ENCODE data around the gene TJP1. TPM values are rescaled to one million over a fixed set of nuclear protein-coding genes. Genes with fewer than 3 reads are reported as not detected.

TJP1 gene
- polyA plus RNA-seq, 1 donor (not counting 4 experiments of a cell fraction or from before 2014, with no cell fraction given): 54.7 TPM

DNA sequence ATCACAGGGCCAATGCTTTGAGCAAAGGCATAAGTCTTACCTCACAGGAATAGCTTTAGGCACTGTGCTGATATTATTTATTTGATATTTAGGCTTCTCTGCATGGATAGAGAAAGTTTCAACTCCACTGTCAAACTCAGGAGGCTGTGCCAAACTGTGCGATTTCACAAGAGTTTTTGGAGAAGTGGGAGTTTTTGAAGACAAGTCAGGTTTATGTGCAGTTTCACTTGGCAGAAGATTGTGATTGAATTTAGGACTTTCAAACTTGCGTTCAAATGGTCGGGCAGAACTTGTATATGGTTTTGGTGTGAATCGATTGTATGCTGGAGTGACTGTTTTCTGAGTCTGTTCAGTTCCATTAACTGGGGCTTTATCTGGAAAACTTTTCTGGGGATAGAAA is 113.7 kb downstream of the TJP1 start:
- Histone ChIP-seq H3K36me3 (ENCODE audit: control insufficient read depth in 2 of 2, extremely low read depth in 1 of 2, insufficient read depth in 2 of 2, low read length in 2 of 2) (peaks cover 41 to 42% of the 10 kb centered on the region in 2 experiments), H3K4me3 (ENCODE audit: control insufficient read depth in 2 of 3, extremely low read depth in 1 of 3, insufficient read depth in 2 of 3, low read depth in 1 of 3, low read length in 3 of 3) (no peak overlapping the region), H3K27me3 (ENCODE audit: control insufficient read depth, extremely low read depth, insufficient read depth, low read length) (no peaks in the 10 kb centered on the region), H3K4me2 (ENCODE audit: control insufficient read depth, extremely low read depth, insufficient read depth, low read depth, low read length) (no peak overlapping the region), H2AFZ (ENCODE audit: control insufficient read depth, low read length) (no peak overlapping the region), H3K9ac (ENCODE audit: control insufficient read depth, extremely low read depth, insufficient read depth, low read length) (no peak overlapping the region), H3K27ac (ENCODE audit: control insufficient read depth, insufficient read depth, low read length) (no peak overlapping the region), H3K9me3 (ENCODE audit: control insufficient read depth, low read depth, low read length) (no peaks in the 10 kb centered on the region), H3K79me2 (ENCODE audit: control insufficient read depth, insufficient read depth, low read length) (no peaks in the 10 kb centered on the region), H3K4me1 (ENCODE audit: control insufficient read depth, extremely low read depth, insufficient read depth, low read length) (no peaks in the 10 kb centered on the region), H4K20me1 (ENCODE audit: control insufficient read depth, extremely low read depth, insufficient read depth, low read length) (no peaks in the 10 kb centered on the region), H3K9me1 (ENCODE audit: control insufficient read depth, extremely low read depth, insufficient read depth, low read length) (no peaks in the 10 kb centered on the region)
- no peak for FAIRE-seq
- DNase-seq (ENCODE audit: low read depth, low spot score): no peak
- no peak for TF ChIP-seq EZH2 (IDR thresholded peaks at IDR 0.05; ENCODE audit: low read length)
- dilution Hi-C loops (cut with MboI; ENCODE audit: extremely low pct_ligation_motif_present, low sequenced_read_pairs): no loop called here

DNA sequence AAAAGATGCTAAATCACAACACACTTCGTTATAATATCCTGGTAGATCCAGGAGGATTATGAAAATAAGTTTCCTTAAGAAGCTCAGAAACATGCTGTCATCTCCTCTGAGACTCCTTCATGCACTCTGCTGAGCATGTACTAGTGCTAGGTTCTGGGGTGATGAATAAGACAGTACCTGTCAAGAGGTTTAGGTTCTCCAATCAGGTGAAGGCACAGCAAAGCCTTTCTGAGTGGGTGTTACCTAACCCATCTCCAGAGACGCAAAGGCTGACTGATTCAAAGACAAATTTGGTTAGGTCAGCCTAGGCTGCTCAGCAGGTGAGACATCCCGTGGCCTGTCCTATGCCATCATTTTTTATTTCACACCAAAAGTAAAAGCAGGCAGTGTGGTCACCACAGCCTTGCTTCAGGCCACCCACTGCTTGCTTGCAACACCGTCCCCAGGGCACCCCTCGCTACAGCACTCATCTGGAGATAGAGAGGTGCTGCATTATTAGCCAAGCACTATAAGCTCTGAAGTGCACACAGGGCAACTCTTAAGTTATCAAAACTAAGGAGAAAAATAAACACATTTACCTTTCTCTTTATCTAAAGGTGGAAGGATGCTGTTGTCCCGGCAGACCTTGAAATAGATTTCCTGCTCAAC is 117.2 kb downstream of the TJP1 start:
- no peak for FAIRE-seq
- peaks cover 38 to 43% of the 10 kb centered on the region in 2 experiments for H3K36me3 ChIP-seq (ENCODE audit: control insufficient read depth in 2 of 2, extremely low read depth in 1 of 2, insufficient read depth in 2 of 2, low read length in 2 of 2)
- no peaks in the 10 kb centered on the region for H3K9me3 ChIP-seq (ENCODE audit: control insufficient read depth, low read depth, low read length)
- H3K4me1 ChIP-seq (ENCODE audit: control insufficient read depth, extremely low read depth, insufficient read depth, low read length): no peaks in the 10 kb centered on the region
- H3K9ac ChIP-seq (ENCODE audit: control insufficient read depth, extremely low read depth, insufficient read depth, low read length): no peak overlapping the region
- DNase-seq (ENCODE audit: low read depth, low spot score): no peak
- no peak overlapping the region for H3K27ac ChIP-seq (ENCODE audit: control insufficient read depth, insufficient read depth, low read length)
- H4K20me1 ChIP-seq (ENCODE audit: control insufficient read depth, extremely low read depth, insufficient read depth, low read length): no peaks in the 10 kb centered on the region
- H3K79me2 ChIP-seq (ENCODE audit: control insufficient read depth, insufficient read depth, low read length): no peaks in the 10 kb centered on the region
- no peak overlapping the region for H3K4me2 ChIP-seq (ENCODE audit: control insufficient read depth, extremely low read depth, insufficient read depth, low read depth, low read length)
- no peaks in the 10 kb centered on the region for H3K9me1 ChIP-seq (ENCODE audit: control insufficient read depth, extremely low read depth, insufficient read depth, low read length)
- dilution Hi-C loops (cut with MboI; ENCODE audit: extremely low pct_ligation_motif_present, low sequenced_read_pairs): no loop called here
- no peak overlapping the region for H3K4me3 ChIP-seq (ENCODE audit: control insufficient read depth in 2 of 3, extremely low read depth in 1 of 3, insufficient read depth in 2 of 3, low read depth in 1 of 3, low read length in 3 of 3)
- TF ChIP-seq EZH2 (IDR thresholded peaks at IDR 0.05; ENCODE audit: low read length): no peak
- TF ChIP-seq, protein P1, sequence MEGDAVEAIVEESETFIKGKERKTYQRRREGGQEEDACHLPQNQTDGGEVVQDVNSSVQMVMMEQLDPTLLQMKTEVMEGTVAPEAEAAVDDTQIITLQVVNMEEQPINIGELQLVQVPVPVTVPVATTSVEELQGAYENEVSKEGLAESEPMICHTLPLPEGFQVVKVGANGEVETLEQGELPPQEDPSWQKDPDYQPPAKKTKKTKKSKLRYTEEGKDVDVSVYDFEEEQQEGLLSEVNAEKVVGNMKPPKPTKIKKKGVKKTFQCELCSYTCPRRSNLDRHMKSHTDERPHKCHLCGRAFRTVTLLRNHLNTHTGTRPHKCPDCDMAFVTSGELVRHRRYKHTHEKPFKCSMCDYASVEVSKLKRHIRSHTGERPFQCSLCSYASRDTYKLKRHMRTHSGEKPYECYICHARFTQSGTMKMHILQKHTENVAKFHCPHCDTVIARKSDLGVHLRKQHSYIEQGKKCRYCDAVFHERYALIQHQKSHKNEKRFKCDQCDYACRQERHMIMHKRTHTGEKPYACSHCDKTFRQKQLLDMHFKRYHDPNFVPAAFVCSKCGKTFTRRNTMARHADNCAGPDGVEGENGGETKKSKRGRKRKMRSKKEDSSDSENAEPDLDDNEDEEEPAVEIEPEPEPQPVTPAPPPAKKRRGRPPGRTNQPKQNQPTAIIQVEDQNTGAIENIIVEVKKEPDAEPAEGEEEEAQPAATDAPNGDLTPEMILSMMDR (optimal IDR thresholded peaks at IDR 0.05 in 1 of 3, IDR thresholded peaks at IDR 0.05 in 1 of 3, conservative IDR thresholded peaks at IDR 0.05 in 1 of 3; ENCODE audit: extremely low read depth in 1 of 3, insufficient read depth in 2 of 3, low read length in 3 of 3): no peak
- H2AFZ ChIP-seq (ENCODE audit: control insufficient read depth, low read length): no peak overlapping the region
- H3K27me3 ChIP-seq (ENCODE audit: control insufficient read depth, extremely low read depth, insufficient read depth, low read length): no peaks in the 10 kb centered on the region

DNA sequence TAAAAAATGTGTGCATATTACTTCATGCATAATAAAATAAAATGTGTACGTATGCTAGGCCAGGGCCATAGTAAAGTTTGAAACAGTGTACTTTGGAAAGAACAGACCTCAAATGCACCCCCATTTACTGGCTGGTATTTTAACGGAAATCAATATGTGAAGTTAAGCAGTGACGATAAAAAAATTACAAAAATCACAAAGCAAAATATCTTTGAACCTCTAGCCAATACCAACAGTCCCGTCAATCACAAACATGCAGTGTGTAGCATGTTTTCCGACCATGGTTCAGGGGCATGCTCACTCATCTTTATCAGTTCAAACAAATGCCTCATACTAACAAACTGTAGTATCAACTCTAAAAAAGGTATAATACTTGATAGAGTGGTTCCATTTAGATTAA is 121.1 kb downstream of the TJP1 start:
- no peak overlapping the region for H2AFZ ChIP-seq (ENCODE audit: control insufficient read depth, low read length)
- no peak overlapping the region for H3K9ac ChIP-seq (ENCODE audit: control insufficient read depth, extremely low read depth, insufficient read depth, low read length)
- H3K4me3 ChIP-seq (ENCODE audit: control insufficient read depth in 2 of 3, extremely low read depth in 1 of 3, insufficient read depth in 2 of 3, low read depth in 1 of 3, low read length in 3 of 3): no peak overlapping the region
- TF ChIP-seq, protein P1 (optimal IDR thresholded peaks at IDR 0.05 in 1 of 3, IDR thresholded peaks at IDR 0.05 in 1 of 3, conservative IDR thresholded peaks at IDR 0.05 in 1 of 3; ENCODE audit: extremely low read depth in 1 of 3, insufficient read depth in 2 of 3, low read length in 3 of 3): no peak
- TF ChIP-seq EZH2 (IDR thresholded peaks at IDR 0.05; ENCODE audit: low read length): no peak
- H4K20me1 ChIP-seq (ENCODE audit: control insufficient read depth, extremely low read depth, insufficient read depth, low read length): no peaks in the 10 kb centered on the region
- peaks cover 24 to 28% of the 10 kb centered on the region in 2 experiments for H3K36me3 ChIP-seq (ENCODE audit: control insufficient read depth in 2 of 2, extremely low read depth in 1 of 2, insufficient read depth in 2 of 2, low read length in 2 of 2)
- H3K4me1 ChIP-seq (ENCODE audit: control insufficient read depth, extremely low read depth, insufficient read depth, low read length): no peaks in the 10 kb centered on the region
- H3K27ac ChIP-seq (ENCODE audit: control insufficient read depth, insufficient read depth, low read length): no peak overlapping the region
- dilution Hi-C loops (cut with MboI; ENCODE audit: extremely low pct_ligation_motif_present, low sequenced_read_pairs): no loop called here
- no peaks in the 10 kb centered on the region for H3K9me3 ChIP-seq (ENCODE audit: control insufficient read depth, low read depth, low read length)
- DNase-seq (ENCODE audit: low read depth, low spot score): no peak
- FAIRE-seq: no peak
- no peaks in the 10 kb centered on the region for H3K79me2 ChIP-seq (ENCODE audit: control insufficient read depth, insufficient read depth, low read length)
- no peaks in the 10 kb centered on the region for H3K27me3 ChIP-seq (ENCODE audit: control insufficient read depth, extremely low read depth, insufficient read depth, low read length)
- H3K9me1 ChIP-seq (ENCODE audit: control insufficient read depth, extremely low read depth, insufficient read depth, low read length): no peaks in the 10 kb centered on the region
- no peak overlapping the region for H3K4me2 ChIP-seq (ENCODE audit: control insufficient read depth, extremely low read depth, insufficient read depth, low read depth, low read length)
